Measurements from ENCODE around the gene LRRK1. TPM values are rescaled to one million over a fixed set of nuclear protein-coding genes. Genes with fewer than 3 reads are reported as not detected.

The LRRK1 gene
- total and polyA plus RNA-seq, 2 experiments from 2014 or later = 6.2 to 6.4 TPM

DNA sequence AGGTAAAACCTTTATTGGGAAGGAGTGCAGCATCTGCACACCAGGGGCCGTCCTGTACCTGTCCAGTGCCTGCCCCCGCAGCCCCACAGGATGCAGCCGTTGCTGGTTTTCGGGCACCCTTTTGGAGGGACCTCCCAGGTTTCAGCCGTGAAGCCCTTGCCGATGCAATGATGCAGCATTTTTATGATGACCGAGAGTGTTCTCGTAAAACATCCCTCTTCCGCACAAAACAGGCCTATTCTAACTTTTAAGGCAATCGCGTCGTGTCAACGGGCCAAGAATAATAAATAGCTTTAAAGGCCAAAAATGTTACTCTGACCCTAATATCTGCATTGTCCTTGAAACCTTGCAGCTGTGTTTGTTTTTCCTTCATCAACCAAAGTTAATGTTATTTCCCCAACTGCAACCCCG, 126.1 kb downstream of the LRRK1 start:
- Histone ChIP-seq H3K9ac (no peak overlapping the region), H3K79me2 (ENCODE audit: insufficient read depth) (no peaks in the 10 kb centered on the region), H3K27me3 (replicated peaks; ENCODE audit: insufficient read depth) (no peaks in the 10 kb centered on the region), H4K20me1 (ENCODE audit: insufficient read depth) (no peaks in the 10 kb centered on the region), H3K36me3 (ENCODE audit: low read depth) (no peaks in the 10 kb centered on the region), H3F3A (ENCODE audit: insufficient read depth) (no peaks in the 10 kb centered on the region), H3K9me3 (ENCODE audit: low read depth) (no peaks in the 10 kb centered on the region), H3K4me2 (ENCODE audit: unreplicated experiment) (no peak overlapping the region), H2AFZ (no peak overlapping the region), H3K4me1 (ENCODE audit: insufficient read depth) (no peaks in the 10 kb centered on the region), H3K9me2 (ENCODE audit: insufficient read depth) (no peaks in the 10 kb centered on the region), H3K27ac (no peak overlapping the region), H3K4me3 (no peak overlapping the region)
- in situ Hi-C loops (cut with MboI) = no loop called here
- WGBS, 2 experiments (ENCODE audit: low coverage in 1 of 2, low lambda C conversion rate in 2 of 2, missing lambda C conversion rate in 2 of 2) = 93 to 94% methylated on average over 14 of the region's 14 CpGs
- DNase-seq = no peak
- TF ChIP-seq EZH2phosphoT487 (IDR thresholded peaks at IDR 0.05; ENCODE audit: insufficient read depth, low read depth) = no peak
- TF ChIP-seq EZH2 (IDR thresholded peaks at IDR 0.05; ENCODE audit: insufficient read depth, poor library complexity, severe bottlenecking) = no peak

DNA sequence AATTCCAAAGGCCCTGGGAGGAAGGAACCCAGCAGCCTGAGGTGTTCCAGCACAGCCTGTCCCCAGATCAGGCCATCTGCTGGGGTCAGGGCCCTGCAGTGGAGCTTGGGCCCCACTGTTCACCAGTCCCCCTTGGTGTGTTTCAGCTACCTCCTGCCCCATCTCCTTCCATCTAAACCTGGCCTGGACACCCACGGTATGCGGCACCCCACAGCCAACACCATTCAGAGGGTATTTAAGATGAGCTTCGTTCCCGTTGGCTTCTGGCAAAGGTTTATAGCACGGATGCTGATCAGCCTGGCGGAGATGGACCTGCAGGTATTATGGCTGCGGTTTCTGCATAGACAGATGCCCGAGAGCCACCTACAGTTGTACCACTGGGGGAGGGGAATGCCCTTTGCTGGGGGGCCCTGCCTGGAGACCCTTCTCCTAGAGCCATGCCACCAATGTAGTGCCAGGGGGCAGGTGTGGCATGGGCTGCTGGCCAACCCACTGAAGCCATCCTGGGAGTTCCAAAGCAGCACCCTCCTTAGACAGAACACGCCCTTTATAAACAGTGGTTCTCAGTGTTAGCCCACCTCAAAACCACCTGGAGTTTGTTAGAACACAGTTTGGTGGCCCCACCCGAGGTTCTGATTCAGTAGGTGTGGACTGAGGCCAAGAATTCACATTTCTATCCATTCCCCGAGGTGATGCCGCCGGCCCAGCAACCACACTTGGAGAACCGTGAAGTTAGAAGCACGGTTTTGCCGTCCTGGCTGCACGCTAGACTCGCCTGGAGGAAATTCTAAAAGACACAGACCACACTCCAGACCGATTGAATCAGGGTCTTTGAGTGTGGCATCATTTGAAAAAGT, 126.9 kb downstream of the LRRK1 start:
- no peak for TF ChIP-seq EZH2phosphoT487 (IDR thresholded peaks at IDR 0.05; ENCODE audit: insufficient read depth, low read depth)
- TF ChIP-seq EZH2 (IDR thresholded peaks at IDR 0.05; ENCODE audit: insufficient read depth, poor library complexity, severe bottlenecking) = no peak
- H3K9me3 ChIP-seq (ENCODE audit: low read depth) = no peaks in the 10 kb centered on the region
- no peak overlapping the region for H2AFZ ChIP-seq
- H3K9ac ChIP-seq = no peak overlapping the region
- H3K36me3 ChIP-seq (ENCODE audit: low read depth) = no peaks in the 10 kb centered on the region
- no peak overlapping the region for H3K4me3 ChIP-seq
- in situ Hi-C loops (cut with MboI) = no loop called here
- 94 to 96% methylated on average over 19 of the region's 19 CpGs for WGBS, 2 experiments (ENCODE audit: low coverage in 1 of 2, low lambda C conversion rate in 2 of 2, missing lambda C conversion rate in 2 of 2)
- H4K20me1 ChIP-seq (ENCODE audit: insufficient read depth) = no peaks in the 10 kb centered on the region
- H3K27ac ChIP-seq = no peak overlapping the region
- no peaks in the 10 kb centered on the region for H3K27me3 ChIP-seq (replicated peaks; ENCODE audit: insufficient read depth)
- H3F3A ChIP-seq (ENCODE audit: insufficient read depth) = no peaks in the 10 kb centered on the region
- DNase-seq = no peak
- H3K4me2 ChIP-seq (ENCODE audit: unreplicated experiment) = no peak overlapping the region
- no peaks in the 10 kb centered on the region for H3K4me1 ChIP-seq (ENCODE audit: insufficient read depth)
- H3K9me2 ChIP-seq (ENCODE audit: insufficient read depth) = no peaks in the 10 kb centered on the region
- H3K79me2 ChIP-seq (ENCODE audit: insufficient read depth) = no peaks in the 10 kb centered on the region

DNA sequence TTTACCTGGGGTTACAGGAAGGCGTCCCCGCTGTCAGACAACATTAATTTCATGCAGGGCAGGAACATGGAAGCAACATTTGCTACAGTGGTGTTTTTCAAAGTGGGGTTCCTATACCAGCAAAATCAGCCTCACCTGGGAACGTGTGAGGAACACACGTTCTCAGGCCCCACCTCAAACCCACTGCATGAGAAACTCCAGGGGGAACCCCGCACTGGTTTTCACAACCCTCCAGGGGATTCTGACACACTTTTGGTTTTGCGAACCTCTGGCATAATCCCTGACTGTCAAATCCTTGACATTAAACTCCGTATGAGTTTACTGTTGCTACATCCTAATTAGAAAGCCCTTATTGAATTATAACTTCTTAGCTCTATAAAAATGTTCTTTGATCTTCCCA, 127.7 kb downstream of the LRRK1 start:
- DNase-seq = no peak
- H4K20me1 ChIP-seq (ENCODE audit: insufficient read depth) = no peaks in the 10 kb centered on the region
- in situ Hi-C loops (cut with MboI) = no loop called here

DNA sequence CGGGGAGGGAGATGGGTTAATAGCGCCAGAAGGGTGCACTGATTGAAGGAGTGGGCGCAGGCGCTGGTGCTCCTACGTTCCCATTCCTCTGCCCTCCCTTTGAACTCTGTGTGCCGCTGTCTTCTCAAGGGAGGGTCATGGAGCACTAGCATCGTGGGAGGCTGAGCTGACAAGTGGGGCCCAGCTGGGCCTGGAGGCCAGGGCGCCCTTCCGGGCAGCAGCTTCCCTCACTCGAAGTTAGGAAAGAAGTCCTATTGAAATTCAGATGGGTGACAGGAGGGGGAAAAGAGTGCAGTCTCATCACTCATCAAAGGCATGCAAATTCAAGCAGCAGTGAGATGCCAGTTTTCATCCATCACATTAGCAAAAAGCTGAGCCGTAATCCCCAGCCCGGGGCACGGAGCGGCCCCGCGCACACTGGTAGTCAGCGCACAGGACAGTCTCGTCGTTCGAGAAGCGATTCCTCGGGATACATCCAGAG, 128.2 kb downstream of the LRRK1 start:
- H2AFZ ChIP-seq = no peak overlapping the region
- TF ChIP-seq EZH2 (IDR thresholded peaks at IDR 0.05; ENCODE audit: insufficient read depth, poor library complexity, severe bottlenecking) = no peak
- no peak for TF ChIP-seq EZH2phosphoT487 (IDR thresholded peaks at IDR 0.05; ENCODE audit: insufficient read depth, low read depth)
- H3K27me3 ChIP-seq (replicated peaks; ENCODE audit: insufficient read depth) = no peaks in the 10 kb centered on the region
- no peak for DNase-seq
- H3K36me3 ChIP-seq (ENCODE audit: low read depth) = no peaks in the 10 kb centered on the region
- H4K20me1 ChIP-seq (ENCODE audit: insufficient read depth) = no peaks in the 10 kb centered on the region
- 86 to 91% methylated on average over 21 to 22 of the region's 22 CpGs for WGBS, 2 experiments (ENCODE audit: low coverage in 1 of 2, low lambda C conversion rate in 2 of 2, missing lambda C conversion rate in 2 of 2)
- no peak overlapping the region for H3K4me2 ChIP-seq (ENCODE audit: unreplicated experiment)
- H3K79me2 ChIP-seq (ENCODE audit: insufficient read depth) = no peaks in the 10 kb centered on the region
- H3K9me3 ChIP-seq (ENCODE audit: low read depth) = no peaks in the 10 kb centered on the region
- in situ Hi-C loops (cut with MboI) = no loop called here
- H3K9ac ChIP-seq = no peak overlapping the region
- no peaks in the 10 kb centered on the region for H3F3A ChIP-seq (ENCODE audit: insufficient read depth)
- H3K27ac ChIP-seq = no peak overlapping the region
- no peaks in the 10 kb centered on the region for H3K4me1 ChIP-seq (ENCODE audit: insufficient read depth)
- no peak overlapping the region for H3K4me3 ChIP-seq
- no peaks in the 10 kb centered on the region for H3K9me2 ChIP-seq (ENCODE audit: insufficient read depth)

More for the DNA sequence above, 127.7 kb downstream of the LRRK1 start:
- 84 to 93% methylated on average over 7 of the region's 7 CpGs for WGBS, 2 experiments (ENCODE audit: low coverage in 1 of 2, low lambda C conversion rate in 2 of 2, missing lambda C conversion rate in 2 of 2)
- H2AFZ ChIP-seq = no peak overlapping the region
- H3K9me3 ChIP-seq (ENCODE audit: low read depth) = no peaks in the 10 kb centered on the region
- H3K27me3 ChIP-seq (replicated peaks; ENCODE audit: insufficient read depth) = no peaks in the 10 kb centered on the region
- H3K4me1 ChIP-seq (ENCODE audit: insufficient read depth) = no peaks in the 10 kb centered on the region
- no peak overlapping the region for H3K4me3 ChIP-seq
- TF ChIP-seq EZH2 (IDR thresholded peaks at IDR 0.05; ENCODE audit: insufficient read depth, poor library complexity, severe bottlenecking) (no peak), EZH2phosphoT487 (IDR thresholded peaks at IDR 0.05; ENCODE audit: insufficient read depth, low read depth) (no peak)
- H3K4me2 ChIP-seq (ENCODE audit: unreplicated experiment) = no peak overlapping the region
- no peaks in the 10 kb centered on the region for H3K79me2 ChIP-seq (ENCODE audit: insufficient read depth)
- H3K36me3 ChIP-seq (ENCODE audit: low read depth) = no peaks in the 10 kb centered on the region
- no peaks in the 10 kb centered on the region for H3F3A ChIP-seq (ENCODE audit: insufficient read depth)
- H3K9ac ChIP-seq = no peak overlapping the region
- H3K9me2 ChIP-seq (ENCODE audit: insufficient read depth) = no peaks in the 10 kb centered on the region
- no peak overlapping the region for H3K27ac ChIP-seq
